GM18867 (cell line): Measurements from ENCODE around the gene SMARCA4.
"Not testable (repeated sequence)": the region's sequence is repeated elsewhere in the genome, so short reads cannot be mapped to it uniquely, and the experiment has no call there.

Source experiments
- ATAC-seq: cut with Tn5 transposase; IDR thresholded peaks from one replicate; pipeline ENCODE4 v1.9.1; 2021; ENCODE audit warnings: mild to moderate bottlenecking, moderate library complexity; ENCODE audit not compliant: unreplicated experiment

Gene SMARCA4

GRCh38 chr19:11059511-11060358, 98.9 kb downstream of the SMARCA4 start:
- no peak for ATAC-seq

- no peak for ATAC-seq
Observed at GRCh38 chr19:11061952-11062351, 101.1 kb downstream of the SMARCA4 start.

- no peak for ATAC-seq
Observed at GRCh38 chr19:11063434-11063833, 102.6 kb downstream of the SMARCA4 start.

GRCh38 chr19:11064831-11065303, 104.0 kb downstream of the SMARCA4 start:
- no peak for ATAC-seq

GRCh38 chr19:11066326-11066725, 105.5 kb downstream of the SMARCA4 start:
- ATAC-seq, result no peak

- ATAC-seq, result no peak
Observed at GRCh38 chr19:11067356-11068113, 106.7 kb downstream of the SMARCA4 start.

- ATAC-seq, result no peak
Observed at GRCh38 chr19:11069561-11069960, 108.7 kb downstream of the SMARCA4 start.

- no peak for ATAC-seq
Observed at GRCh38 chr19:11070123-11070522, 109.3 kb downstream of the SMARCA4 start.

- ATAC-seq, result no peak
Observed at GRCh38 chr19:11073568-11073967, 112.7 kb downstream of the SMARCA4 start.

GRCh38 chr19:11076792-11077191, 116.0 kb downstream of the SMARCA4 start:
- ATAC-seq, result not testable (repeated sequence)

GRCh38 chr19:11078893-11079292, 118.1 kb downstream of the SMARCA4 start:
- no peak for ATAC-seq

GRCh38 chr19:11079999-11080398, 119.2 kb downstream of the SMARCA4 start:
- ATAC-seq, result no peak

GRCh38 chr19:11087870-11088505, 127.2 kb downstream of the SMARCA4 start:
- ATAC-seq, result no peak

GRCh38 chr19:11088506-11089253, 127.8 kb downstream of the SMARCA4 start:
- no peak for ATAC-seq

- no peak for ATAC-seq
Observed at GRCh38 chr19:11089254-11090013, 128.6 kb downstream of the SMARCA4 start, which contains the start of gene LDLR. Gene LDLR, plus strand, starts transcription at chr19:11089463. Its CDS starts 86 bp downstream, at chr19:11089549.

- ATAC-seq, result not testable (repeated sequence)
Observed at GRCh38 chr19:11090014-11090263, 129.1 kb downstream of the SMARCA4 start.

GRCh38 chr19:11090264-11090996, 129.6 kb downstream of the SMARCA4 start:
- ATAC-seq, result peak; percentile 72

GRCh38 chr19:11090997-11091702, 130.3 kb downstream of the SMARCA4 start:
- no peak for ATAC-seq

GRCh38 chr19:11091703-11092153, 130.9 kb downstream of the SMARCA4 start:
- no peak for ATAC-seq
